NCI-H2107 (cell line): Measurements from ENCODE around the gene NXF1.
"Not testable (repeated sequence)": the region's sequence is repeated elsewhere in the genome, so short reads cannot be mapped to it uniquely, and the experiment has no call there.

Experiments used
- DNase-seq: peaks from one replicate; lab custom pipeline; 2025; lab: John Stamatoyannopoulos, UW

NXF1 gene

GRCh38 chr11:62832336-62833234 lies 27.3 kb upstream of the NXF1 start, which contains the start of gene TEX54:
Gene TEX54 (minus strand): TSS chr11:62832841.
- DNase-seq, result no peak

GRCh38 chr11:62831520-62832335 lies 26.5 kb upstream of the NXF1 start, which contains the start of gene STX5:
Gene STX5 (minus strand): TSS chr11:62832051. CDS start chr11:62831243, 808 bp downstream.
- DNase-seq, result peak; percentile 96

- no peak for DNase-seq
These were observed 25.8 kb upstream of the NXF1 start for GRCh38 chr11:62830904-62831519.

GRCh38 chr11:62828130-62828529 lies 22.9 kb upstream of the NXF1 start:
- not testable (repeated sequence) for DNase-seq

GRCh38 chr11:62823677-62824076 lies 18.4 kb upstream of the NXF1 start:
- DNase-seq, result no peak

GRCh38 chr11:62817129-62817528 lies 11.9 kb upstream of the NXF1 start:
- DNase-seq, result no peak

GRCh38 chr11:62816557-62816956 lies 11.3 kb upstream of the NXF1 start:
- DNase-seq, result no peak

- no peak for DNase-seq
These were observed 6.4 kb upstream of the NXF1 start for GRCh38 chr11:62811659-62812058.

GRCh38 chr11:62810748-62811147 lies 5.5 kb upstream of the NXF1 start:
- DNase-seq, result no peak

- DNase-seq, result no peak
These were observed 1.4 kb upstream of the NXF1 start for GRCh38 chr11:62806611-62807121.

- no peak for DNase-seq
These were observed 761 bp upstream of the NXF1 start for GRCh38 chr11:62805961-62806441.

- DNase-seq, result no peak
These were observed 747 bp downstream of the NXF1 start for GRCh38 chr11:62804310-62805075.

- no peak for DNase-seq
These were observed 4.2 kb downstream of the NXF1 start for GRCh38 chr11:62801071-62801470.

GRCh38 chr11:62799486-62799885 lies 5.8 kb downstream of the NXF1 start:
- no peak for DNase-seq

GRCh38 chr11:62796281-62796680 lies 9.0 kb downstream of the NXF1 start:
- no peak for DNase-seq

- no peak for DNase-seq
These were observed 11.0 kb downstream of the NXF1 start for GRCh38 chr11:62794201-62794775.

- no peak for DNase-seq
These were observed 13.1 kb downstream of the NXF1 start for GRCh38 chr11:62792202-62792575.

GRCh38 chr11:62791501-62792201 lies 13.6 kb downstream of the NXF1 start, which contains the start of gene TMEM223:
Gene TMEM223 (minus strand): TSS chr11:62792006. CDS start chr11:62791994, 12 bp downstream.
- DNase-seq, result peak; percentile 73

GRCh38 chr11:62789576-62789975 lies 15.7 kb downstream of the NXF1 start:
- no peak for DNase-seq

- no peak for DNase-seq
These were observed 16.2 kb downstream of the NXF1 start for GRCh38 chr11:62788991-62789390.
